DMS 273 (cell line): ENCODE data around the gene FGF21.
A peak's percentile ranks its signal among the peaks of the same experiment; 100 is the strongest.

Experiments used
- DNase-seq: peaks from one replicate; lab custom pipeline; 2025; ENCODE audit not compliant: unreplicated experiment; lab: John Stamatoyannopoulos, UW

Gene FGF21

DNA sequence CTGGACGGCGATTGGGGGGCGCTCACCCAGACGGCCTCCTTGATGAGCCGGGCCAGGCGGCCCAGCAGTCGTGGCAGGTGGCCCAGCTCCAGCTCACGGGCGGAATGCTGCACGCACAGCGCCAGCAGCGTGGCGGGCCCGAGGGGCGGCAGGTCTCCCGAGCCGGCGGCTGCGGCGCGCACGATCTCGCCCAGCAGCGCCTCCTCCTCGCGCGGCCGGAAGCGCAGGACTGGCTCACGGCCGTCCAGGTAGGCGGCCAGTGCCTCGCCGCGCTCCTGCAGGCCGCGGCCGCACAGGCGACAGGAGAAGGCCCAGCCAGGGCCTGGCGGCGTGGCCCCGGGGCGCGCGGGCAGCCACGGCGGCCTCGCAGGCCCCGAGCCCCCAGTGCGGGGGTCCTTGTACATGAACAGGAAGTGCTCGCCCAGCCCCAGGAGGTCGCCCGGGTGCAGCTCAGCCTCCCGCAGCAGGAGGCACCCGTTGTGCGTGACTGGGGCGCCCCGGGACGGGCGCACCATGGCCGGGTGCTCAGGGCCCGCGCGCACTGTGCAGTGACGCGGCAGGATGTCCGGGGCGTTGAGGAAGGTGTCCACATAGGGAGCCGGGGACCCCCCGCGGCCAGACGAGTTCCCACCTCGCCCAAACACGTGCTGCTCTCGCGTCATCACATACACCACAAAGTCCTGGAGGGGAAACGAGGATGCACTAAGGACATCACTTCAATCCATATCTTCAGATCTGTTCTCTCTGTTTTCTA lies 26.2 kb upstream of the FGF21 start:
- DNase-seq = no peak

DNA sequence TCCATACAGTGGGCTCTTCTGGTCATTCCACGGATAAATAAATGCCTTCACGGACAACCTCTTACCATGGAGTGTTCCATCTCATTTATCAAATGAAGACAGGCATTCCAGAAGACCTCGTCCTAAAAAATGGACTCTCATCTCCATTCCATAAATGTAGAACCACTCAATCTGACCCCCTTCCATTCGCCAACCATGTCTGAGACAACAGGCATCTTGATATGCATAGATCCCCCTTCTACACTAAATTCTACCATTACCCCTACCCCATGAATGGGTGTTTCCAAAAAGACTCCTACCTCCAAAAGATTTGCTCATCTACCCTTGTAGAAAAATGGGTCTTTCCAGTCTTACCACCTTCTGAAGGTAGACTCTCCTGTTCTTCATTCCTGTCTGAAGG lies 23.9 kb upstream of the FGF21 start:
- DNase-seq = no peak

DNA sequence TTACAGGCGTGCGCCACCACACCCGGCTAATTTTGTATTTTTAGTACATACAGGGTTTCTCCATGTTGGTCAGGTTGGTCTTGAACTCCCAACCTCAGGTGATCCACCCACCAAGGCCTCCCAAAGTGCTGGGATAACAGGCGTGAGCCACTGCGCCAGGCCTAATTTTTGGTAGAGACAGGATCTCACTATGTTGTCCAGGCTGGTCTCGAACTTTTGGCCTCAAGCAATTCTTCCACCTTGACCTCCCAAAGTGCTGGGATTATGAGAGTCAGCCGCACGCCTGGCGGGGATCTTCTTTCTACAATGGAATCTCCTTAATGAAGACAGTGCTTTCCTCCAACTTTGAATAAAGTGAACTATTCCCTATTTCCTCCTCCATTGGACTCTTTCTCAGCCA lies 20.7 kb upstream of the FGF21 start:
- no peak for DNase-seq

DNA sequence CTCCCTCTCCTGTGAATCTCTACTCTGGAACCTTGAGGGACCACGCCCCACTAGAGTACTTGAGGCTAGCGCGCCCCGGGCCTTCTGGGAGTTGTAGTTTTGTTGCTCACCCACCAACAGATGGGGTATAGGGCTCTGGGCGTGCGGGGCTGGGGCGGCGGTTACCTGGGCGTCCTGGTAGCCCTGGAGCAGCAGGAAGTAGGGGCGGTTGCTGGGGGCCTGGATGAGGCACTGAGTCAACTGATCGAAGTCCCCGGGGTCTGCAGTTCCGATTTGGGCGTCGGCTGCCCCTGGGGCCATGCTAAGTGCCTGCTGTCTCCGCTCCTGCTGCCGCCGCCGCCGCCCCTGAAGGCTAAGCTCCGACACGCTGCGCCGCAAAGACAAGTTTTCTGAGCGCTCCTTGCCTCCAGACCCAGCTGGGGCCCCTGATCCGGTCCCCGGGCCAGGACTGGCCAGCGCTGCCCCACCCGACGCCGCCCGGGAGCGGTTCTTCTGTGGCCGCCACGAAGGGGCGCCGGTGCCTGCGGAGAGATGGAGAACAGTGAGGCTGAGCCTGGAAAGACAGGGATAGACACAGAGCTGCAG lies 20.2 kb upstream of the FGF21 start:
- peak; percentile 26 for DNase-seq

DNA sequence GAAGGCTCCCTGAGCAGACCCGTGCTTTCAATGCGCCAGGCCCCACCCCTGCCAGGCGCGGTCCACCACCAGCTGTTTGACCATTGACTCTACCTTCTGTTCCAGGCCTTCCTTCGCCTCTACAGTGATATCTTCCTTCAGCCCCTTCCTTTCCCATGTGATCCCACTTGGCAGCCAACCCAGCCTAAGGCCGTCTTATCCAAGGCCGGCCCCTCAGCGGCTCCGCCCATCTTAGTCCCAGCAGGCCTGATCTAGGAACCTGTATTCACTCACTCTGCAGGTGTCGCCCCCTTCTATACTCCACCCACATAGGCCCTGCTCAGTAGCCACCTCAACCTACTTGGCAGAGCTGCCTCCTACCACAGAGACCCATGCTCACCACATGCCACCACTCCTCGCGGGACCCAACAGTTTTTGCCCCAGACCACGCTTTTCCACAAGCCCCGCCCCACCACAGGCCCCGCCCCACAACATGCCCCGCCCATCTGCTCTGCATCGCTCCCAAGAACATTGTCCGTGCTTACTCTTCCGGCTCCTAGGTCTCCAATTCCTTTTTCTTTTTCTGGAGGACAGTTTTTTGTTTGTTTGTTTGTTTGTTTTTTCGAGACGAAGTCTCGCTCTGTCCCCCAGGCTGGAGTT lies 17.8 kb upstream of the FGF21 start:
- peak; percentile 83 for DNase-seq

DNA sequence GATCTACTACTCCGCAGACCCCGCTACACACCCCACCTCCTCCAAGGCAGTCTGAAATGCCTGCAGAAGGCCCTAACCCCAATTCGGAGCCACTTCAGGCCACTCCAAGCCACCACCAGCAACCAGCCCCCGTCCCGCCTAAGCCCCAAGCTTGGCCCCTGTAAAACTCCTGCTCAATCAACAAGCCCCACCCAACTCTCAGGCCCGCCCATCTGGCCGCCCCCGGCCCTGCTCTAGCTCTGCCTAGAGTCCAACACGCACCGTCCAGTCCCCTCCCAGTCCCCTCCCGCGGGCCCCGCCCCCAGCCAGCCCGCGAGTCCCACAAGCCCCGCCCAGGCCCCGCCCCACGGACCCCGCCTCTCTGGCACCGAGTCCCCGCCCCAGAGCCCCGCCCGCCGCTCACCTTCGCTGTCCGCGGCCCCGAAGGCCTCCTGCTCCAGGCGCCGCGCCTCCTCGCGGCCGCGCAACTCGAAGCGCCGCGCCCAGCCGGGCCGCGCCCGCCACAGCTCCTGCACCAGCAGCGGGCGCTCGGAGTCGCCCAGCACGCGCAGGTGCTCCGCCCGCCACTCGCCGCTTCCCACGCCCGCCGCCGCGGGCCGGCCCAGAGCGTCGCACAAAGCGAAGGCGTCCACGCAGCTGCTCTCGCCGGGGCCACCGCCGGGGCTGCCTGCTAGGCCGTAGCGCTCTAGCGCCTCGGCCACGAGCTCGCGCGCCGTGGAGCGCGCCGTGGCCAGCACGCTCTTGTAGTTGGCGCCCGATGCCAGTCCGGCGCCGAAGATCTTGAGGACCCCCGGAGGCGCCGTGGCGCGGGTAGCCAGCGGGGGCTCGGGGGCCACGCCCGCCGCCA lies 16.5 kb upstream of the FGF21 start:
- peak; percentile 98 for DNase-seq

DNA sequence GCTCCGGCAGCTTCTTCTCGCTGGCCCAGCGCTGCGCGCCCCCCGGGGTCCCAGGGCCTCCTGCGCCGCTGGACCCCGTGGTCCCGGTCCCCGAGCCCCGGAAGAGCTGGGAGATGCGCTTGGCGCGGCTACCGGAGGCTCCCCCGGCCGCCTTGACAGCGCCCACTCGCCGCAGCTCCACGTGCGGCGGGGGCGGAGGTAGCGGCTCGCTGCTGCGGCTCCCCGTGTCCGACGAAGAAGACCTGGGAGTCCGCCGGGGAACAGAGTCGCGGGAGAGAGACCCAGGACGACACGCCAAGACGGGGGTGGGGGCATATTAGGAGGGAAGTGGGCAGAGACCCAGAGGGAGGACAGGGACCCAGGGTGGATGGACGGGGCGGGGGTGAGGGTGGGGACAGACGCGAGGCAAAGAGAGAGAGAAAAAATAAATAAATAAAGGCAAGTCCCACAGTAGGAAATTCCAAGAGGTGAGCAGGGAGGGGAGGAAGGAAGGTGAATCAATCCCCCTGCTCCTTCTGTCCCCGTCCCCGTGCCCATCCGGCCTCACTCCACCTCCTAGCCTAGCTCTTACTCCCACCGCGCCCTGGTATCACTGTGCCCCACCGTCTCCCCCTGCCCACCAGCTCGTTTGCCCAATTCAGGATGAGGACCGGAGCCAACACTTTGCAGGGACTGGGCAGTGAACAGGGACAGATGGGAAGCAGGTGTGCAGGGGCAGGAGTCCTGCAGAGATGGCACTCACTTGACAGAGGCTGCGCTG lies 15.7 kb upstream of the FGF21 start:
- DNase-seq = peak; percentile 70

DNA sequence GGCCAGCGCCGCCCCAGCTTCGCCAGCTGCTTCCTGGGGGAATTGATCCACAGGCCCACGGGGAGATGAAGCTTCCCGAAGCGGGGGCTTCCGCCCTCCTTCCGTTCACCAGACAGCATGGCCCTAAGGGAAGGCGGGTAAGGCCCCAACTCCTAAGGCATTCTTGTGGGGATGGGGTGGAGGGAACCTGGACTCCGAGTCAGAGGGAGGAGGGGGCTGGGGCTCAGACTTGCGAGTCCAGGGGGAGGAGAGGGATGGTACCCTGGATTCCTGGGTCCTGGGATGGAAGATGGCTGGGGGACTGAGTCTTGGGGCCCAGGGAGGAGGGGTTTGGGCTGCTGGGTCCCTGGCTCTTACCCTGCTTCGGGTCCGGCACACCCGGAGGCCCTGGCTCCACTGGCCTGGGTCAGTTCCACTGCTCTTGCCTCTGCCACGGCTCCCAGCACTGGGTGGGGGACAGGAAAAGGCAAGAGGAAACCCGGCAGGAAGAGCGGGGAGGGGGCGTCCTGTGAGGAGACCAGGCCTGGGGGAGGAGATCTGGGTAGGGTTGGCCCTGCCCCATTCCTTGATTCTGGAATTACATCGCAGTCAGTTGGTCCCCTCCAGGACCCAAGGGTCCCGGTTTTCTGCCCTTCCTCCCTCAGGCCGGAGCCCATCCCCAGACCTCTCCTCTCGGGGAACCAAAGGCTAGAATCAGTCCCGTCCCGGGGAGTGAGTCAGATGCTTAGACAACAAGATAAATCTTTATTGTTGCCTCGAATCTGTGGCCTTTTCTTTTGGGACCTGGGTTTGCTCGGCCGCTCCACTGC lies 15.0 kb upstream of the FGF21 start, which contains the start of gene RASIP1:
Gene RASIP1 (minus strand): TSS at position 447 of the 809 bp plus-strand sequence. CDS start 328 bp downstream, at position 119.
- no peak for DNase-seq

DNA sequence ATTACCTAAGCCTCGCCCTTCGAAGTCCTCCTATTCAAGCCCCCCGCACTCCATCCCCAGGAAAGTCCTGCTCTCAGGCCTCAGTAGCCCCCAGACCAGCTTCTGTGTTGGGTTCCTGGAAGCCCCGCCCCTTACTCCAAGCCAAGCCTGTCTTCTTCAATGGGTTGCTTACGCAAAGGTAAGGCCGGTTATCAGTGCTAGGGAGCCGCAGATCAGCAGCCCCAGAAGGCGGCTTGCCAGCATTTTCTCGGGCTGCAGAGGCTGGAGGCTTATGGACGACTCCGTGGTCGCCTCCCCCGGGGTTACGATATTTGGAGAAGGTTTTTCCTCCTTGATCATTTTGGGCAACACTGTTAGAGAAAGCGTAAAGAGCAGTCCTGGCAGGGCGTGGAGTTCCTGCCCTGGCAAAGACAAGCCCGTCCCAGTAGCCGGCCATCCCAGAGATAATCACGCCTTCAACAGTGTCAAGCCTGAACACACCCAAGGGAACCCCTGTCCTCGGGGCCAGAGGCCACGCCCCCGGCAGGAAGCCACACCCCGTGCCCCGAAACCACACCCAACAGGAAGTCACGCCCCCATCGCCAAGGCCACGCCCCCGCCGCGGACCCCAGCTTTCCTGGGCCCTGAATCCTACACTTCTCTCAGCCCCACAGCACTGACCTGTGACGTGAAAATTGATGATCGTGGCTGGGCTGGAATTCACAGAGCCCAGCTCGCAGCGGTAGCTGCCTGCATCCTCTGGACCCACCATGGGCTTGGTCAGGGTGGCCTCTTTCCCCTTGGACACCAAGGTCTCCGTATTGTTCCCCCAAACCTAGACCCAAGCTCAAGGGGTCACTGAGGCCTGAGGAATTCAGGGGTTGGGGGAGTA lies 14.0 kb upstream of the FGF21 start:
- DNase-seq = peak; percentile 46

DNA sequence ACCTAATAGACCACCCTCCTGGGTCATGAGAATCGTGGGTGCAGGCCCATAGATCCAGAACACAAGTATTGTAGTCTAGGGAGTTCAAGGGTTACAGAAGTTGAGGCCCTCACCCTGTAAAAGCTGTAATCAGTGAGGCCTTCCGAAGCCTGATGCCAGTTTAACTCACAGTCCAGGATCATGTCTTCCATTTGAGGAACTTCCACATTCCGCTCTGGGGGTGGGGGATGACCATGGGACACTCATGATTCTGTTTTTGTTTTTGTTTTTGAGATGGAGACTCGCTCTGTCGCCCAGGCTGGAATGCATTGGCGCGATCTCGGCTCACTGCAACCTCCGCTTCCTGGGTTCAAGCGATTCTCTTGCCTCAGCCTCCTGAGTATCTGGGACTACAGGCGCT lies 13.2 kb upstream of the FGF21 start:
- DNase-seq = no peak

DNA sequence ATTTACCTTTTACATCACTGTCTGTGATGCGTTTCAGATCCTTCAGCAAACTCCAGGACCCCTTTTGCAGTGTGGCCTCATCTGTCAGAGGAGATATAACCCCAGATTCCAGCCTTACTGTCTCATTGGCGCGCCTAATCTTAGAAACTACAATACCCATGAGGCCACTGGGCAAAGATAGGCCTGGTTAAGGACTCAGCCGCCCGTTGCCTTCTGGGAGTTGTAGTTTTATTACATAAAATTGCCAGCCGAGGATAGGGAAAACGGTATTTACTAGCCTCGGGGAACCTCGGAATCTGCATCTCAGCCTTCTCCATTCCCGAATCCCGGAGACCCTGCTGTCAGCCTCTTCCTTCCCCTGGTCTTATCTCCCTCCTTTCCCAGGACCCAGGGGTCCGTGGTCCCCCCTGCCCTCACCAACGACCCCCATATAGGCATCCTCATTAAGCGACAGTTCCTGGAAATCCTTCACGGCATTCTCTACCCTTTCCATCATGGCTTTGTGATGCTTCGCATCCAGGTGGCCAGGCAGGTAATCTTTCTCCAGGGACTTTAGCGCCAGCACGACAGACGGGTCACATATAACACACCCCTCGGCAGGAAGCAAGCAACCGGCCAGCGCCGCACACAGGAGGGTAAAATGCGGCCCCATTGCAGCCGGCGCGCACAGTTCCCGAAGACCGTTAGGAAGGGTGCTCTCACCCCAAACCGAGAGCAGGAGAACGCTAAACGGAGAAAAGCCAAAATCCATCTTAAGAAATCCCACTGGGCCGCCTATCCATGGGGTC lies 9.9 kb upstream of the FGF21 start:
- DNase-seq = peak; percentile 90

DNA sequence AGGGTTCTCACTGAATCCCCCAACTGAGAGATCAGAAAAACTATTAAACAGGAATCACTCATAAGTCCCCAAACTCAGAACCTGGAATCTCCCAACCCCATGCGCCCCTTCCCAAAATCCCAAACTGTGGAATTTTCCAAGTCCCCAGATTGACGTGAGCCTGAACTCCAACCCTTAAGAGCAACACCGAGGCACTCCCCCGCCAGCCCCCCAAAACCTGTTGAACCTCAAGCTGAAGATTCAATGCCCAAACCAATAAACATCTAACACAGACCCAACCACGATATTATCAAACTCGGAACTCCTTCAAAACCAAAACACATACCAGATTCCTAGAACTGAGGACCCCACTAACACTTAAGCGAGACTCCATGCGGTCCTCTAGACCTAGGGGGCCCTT lies 9.2 kb upstream of the FGF21 start:
- DNase-seq = no peak

DNA sequence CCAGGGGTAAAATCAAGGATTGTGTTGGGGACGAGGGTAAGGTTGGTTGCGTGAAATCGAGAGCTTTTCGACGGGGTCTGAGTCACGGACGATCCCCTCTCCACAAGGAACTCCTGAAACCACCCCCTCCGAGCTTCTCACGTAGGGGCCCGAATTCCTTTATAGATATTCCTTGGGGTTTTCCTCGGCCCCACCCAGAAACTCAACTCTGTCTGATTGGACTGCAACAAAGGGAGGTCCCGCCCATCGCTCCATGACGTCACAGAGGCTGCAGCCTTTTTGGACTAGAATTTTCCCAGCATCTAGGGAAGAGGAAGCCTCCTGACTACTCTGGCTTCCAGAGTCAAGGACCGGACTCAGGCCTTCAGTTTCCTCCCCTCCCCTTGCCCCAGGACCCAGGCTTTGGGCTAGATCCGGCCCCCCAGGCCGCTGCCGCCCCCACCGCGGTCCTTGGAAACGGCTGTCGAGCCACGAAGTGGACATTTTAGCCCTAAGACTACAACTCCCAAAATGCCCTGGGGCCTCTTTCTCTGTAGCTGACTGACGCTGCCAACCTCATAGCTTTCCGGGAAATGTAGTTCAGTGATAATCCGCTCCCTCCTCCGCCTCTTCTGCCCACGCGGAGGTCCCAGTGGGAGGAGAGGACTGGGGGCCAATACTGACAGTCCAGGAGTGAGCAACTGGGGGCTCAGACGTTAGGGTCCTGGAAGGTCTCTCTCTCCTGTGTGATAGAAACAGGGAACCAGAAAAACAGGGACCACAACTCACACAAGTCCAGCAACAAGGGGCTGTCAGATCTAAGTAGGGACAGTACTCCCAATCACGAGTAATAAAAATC lies 8.4 kb upstream of the FGF21 start, which contains the start of gene IZUMO1:
Gene IZUMO1 (minus strand): TSS at position 172 of the 838 bp plus-strand sequence. CDS start 1,050 bp downstream, outside the sequence.
- DNase-seq = peak; percentile 35

DNA sequence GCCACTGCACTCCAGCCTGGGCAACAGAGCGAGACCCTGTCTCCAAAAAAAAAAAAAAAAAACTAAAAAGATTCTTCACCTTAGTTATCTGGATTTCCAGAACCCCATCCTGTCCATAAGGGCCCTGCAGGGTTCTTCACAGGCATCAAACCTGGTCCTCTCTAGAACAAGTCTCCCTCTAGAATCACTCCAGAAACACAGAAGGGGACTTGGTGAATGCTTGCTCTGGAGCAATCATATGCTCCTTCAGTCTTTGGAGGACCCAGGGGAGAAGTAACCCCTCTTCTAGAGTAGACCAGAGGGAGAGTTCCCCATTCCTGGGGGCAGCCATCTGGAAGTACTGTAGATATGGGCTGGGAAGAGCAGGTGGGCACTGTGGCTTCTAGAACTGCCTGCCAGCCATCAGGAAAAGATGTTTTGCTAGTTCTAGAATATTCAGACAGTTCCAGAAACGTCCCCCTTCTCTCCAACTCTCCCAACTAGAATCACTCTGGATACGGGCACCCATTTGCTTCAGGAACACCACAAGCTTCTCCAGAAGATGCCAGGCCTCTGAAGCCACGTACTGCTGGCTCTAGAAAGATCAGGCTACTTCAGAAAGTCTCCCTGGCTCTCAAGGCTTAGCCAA lies 5.6 kb upstream of the FGF21 start:
- no peak for DNase-seq

DNA sequence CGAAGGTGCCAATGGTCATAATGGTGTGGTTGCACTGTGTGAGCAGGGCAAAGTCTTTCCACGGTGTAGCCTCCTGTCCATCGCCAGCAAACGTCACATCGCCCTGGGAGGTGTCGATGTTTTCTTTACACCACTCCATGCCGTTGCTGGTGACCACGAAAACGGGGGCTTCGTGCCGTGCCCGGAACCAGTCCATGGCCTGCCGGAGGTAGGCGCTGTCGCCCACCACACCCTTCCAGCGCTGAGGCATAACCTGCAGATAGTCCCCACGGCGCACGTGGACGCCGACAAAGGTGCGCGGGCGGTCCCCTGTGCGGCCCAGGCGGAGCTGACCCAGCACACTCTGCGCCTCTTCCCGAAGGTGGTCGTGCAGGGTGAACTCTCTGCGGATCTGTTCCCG lies 5.0 kb upstream of the FGF21 start:
- DNase-seq = no peak

DNA sequence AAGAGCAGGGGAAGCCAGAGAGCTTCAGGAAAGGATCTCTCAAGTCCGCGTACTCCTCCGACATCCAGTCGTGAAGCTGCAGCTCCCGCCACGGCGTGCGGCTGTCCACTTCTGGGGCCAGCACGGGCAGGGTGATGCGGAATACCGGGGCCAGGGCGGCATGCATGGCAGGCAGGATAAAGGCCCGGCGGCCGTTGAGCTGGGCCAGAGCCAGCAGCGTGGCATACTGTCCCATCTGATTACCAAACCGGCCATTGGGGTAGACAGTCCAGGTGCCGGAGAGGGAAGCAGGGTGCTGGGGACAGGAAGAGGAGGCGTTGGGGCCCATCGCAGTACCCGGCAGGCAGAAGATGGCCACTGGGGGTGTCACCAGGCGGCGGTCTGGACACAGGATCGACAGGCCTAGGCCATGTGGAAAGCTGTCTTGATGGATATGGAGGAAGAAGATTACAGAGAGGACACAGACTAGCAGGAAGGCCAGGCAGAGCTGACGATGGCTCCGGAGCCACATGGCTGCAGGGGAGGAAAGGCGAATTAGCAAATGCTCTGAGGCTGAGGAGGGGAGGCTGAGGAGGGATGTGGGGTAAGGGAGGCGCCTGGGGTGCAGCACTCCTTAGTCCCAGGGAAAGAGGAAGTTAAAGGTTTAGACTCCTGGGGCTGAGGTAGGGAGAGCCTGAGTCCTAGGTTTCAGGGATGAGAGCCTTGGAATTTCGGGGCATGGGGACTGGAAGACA lies 4.4 kb upstream of the FGF21 start:
- no peak for DNase-seq
